Vagina (tissue), 2 donors: ENCODE measurements around the gene NKAIN4. TPM values are rescaled to one million over a fixed set of nuclear protein-coding genes. Genes with fewer than 3 reads are reported as not detected.

Experiments
- DNase-seq, 2 donors: peaks; one replicate each; pipeline ENCODE4 v3.0.0-alpha.2; 2017; ENCODE audit errors: extremely low spot score in 2 of 2
- H3K27ac ChIP-seq: fragments of 200-600 bp; sonication (generic); one replicate; pipeline ENCODE4 v1.5.1; 2019
- H3K27me3 ChIP-seq: fragments of 200-600 bp; sonication (generic); one replicate; pipeline ENCODE4 v1.5.1; 2019
- H3K36me3 ChIP-seq, 2 donors: fragments of 200-600 bp; sonication (generic); one replicate each; pipeline ENCODE4 v1.5.1; 2017 to 2019
- H3K4me1 ChIP-seq: fragments of 200-600 bp; sonication (generic); one replicate; pipeline ENCODE4 v1.5.1; 2019
- H3K4me3 ChIP-seq, 2 donors: fragments of 200-600 bp; sonication (generic); 1 replicate in 1 of 2; 2 replicates in 1 of 2; pipeline ENCODE4 v1.5.1; 2016 to 2019
- H3K9me3 ChIP-seq: fragments of 200-600 bp; sonication (generic); one replicate; pipeline ENCODE4 v1.5.1; 2019
- CTCF ChIP-seq, 3 experiments: fragments of 450-650 bp in 2 of 3; fragments of 200-600 bp in 1 of 3; sonication (generic) in 1 of 3; IDR thresholded peaks; one replicate each; pipeline ENCODE4 v1.5.1; 2017 to 2019; ENCODE audit warnings: antibody characterized with exemption in 3 of 3, mild to moderate bottlenecking in 2 of 3, moderate library complexity in 2 of 3
- POLR2A ChIP-seq, 2 donors: fragments of 450-650 bp; IDR thresholded peaks; one replicate each; pipeline ENCODE4 v1.6.1; 2017; ENCODE audit warnings: antibody characterized with exemption in 2 of 2, mild to moderate bottlenecking in 2 of 2, moderate library complexity in 2 of 2
- POLR2AphosphoS5 ChIP-seq, 2 donors: sonication (generic); formaldehyde crosslinking; IDR thresholded peaks; one replicate each; pipeline ENCODE4 v1.9.0; 2017; ENCODE audit warnings: antibody characterized with exemption in 2 of 2, mild to moderate bottlenecking in 2 of 2, low read depth in 1 of 2; ENCODE audit not compliant: insufficient read depth in 1 of 2
- intact Hi-C: fragments of 100-400 bp; cut with DNase I; formaldehyde crosslinking; loops from one replicate; pipeline ENCODE4 v1.15.1; 2023
- total RNA-seq: library from RNA; depleted of rRNA; stranded (reverse); fragments of >200 nt; gene quantifications from one replicate; pipeline ENCODE4 v1.2.3, GENCODE V29; 2016

The NKAIN4 gene
- total RNA-seq, 1 donor from 2014 or later: not detected

DNA sequence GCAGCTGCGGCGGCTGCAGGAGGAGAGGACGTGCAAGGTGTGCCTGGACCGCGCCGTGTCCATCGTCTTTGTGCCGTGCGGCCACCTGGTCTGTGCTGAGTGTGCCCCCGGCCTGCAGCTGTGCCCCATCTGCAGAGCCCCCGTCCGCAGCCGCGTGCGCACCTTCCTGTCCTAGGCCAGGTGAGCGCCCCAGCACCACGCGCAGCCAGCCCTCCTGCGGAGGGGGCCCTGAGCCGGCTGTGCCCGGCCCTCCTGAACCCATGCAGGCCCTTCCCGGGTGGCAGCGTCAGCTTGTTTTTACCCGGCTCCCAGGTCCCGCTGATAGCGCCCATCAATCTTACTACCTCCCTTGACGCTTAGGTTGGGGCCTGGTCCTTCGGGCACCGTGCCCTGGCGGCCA is 14.8 kb downstream of the NKAIN4 start:
- Histone ChIP-seq H3K27ac (no peak overlapping the region), H3K36me3 (no peaks in the 10 kb centered on the region), H3K9me3 (no peaks in the 10 kb centered on the region), H3K4me1 (no peaks in the 10 kb centered on the region), H3K27me3 (no peaks in the 10 kb centered on the region), H3K4me3 (no peak overlapping the region)
- TF ChIP-seq CTCF (IDR thresholded peaks at IDR 0.05) (no peak), POLR2A (IDR thresholded peaks at IDR 0.05) (no peak), POLR2AphosphoS5 (IDR thresholded peaks at IDR 0.05; ENCODE audit: insufficient read depth in 1 of 2, low read depth in 1 of 2) (no peak)
- intact Hi-C loops: no loop called here
- no peak for DNase-seq

DNA sequence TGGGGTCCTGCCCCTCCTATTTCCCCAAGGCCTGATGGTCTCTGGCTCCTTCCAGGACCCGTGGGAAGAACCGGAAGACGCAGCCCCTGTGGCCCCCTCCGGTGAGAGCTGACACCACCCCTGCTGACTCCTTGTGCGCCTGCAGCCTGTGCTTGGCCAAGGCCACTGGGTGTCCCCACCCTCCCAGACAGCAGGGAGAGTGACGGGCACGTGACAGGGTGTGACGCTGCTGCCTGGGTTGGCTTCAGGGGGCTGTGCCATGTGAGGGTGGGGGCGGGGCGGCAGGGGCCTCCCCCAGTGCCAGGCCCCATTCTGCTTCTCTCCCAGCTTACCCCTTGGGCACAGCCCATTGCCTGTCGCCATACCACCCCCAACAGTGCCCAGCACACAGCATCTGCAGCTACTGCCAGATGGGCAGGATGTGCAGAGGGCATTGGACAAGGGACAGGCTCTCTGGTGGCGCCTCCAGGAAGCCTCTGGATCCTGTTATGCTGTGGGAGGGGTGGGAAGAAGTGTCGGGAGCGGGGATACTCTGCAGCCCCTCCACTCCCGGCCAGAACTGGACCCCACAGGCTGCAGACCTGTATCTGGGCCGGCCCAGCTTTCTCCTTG is 15.6 kb downstream of the NKAIN4 start:
- intact Hi-C loops: no loop called here
- no peak overlapping the region for H3K4me3 ChIP-seq
- TF ChIP-seq POLR2A (IDR thresholded peaks at IDR 0.05) (no peak), POLR2AphosphoS5 (IDR thresholded peaks at IDR 0.05; ENCODE audit: insufficient read depth in 1 of 2, low read depth in 1 of 2) (no peak), CTCF (IDR thresholded peaks at IDR 0.05) (no peak)
- H3K27ac ChIP-seq: no peak overlapping the region
- H3K36me3 ChIP-seq: no peaks in the 10 kb centered on the region
- H3K9me3 ChIP-seq: no peaks in the 10 kb centered on the region
- no peak for DNase-seq
- H3K27me3 ChIP-seq: no peaks in the 10 kb centered on the region
- H3K4me1 ChIP-seq: no peaks in the 10 kb centered on the region

GRCh38 chr20:63238031-63238430 is 16.2 kb downstream of the NKAIN4 start:
- DNase-seq: no peak
- no peaks in the 10 kb centered on the region for H3K9me3 ChIP-seq
- H3K36me3 ChIP-seq: no peaks in the 10 kb centered on the region
- H3K4me3 ChIP-seq: no peak overlapping the region
- intact Hi-C loops: no loop called here
- H3K4me1 ChIP-seq: no peaks in the 10 kb centered on the region
- H3K27me3 ChIP-seq: no peaks in the 10 kb centered on the region
- TF ChIP-seq POLR2A (IDR thresholded peaks at IDR 0.05): no peak
- no peak overlapping the region for H3K27ac ChIP-seq

DNA sequence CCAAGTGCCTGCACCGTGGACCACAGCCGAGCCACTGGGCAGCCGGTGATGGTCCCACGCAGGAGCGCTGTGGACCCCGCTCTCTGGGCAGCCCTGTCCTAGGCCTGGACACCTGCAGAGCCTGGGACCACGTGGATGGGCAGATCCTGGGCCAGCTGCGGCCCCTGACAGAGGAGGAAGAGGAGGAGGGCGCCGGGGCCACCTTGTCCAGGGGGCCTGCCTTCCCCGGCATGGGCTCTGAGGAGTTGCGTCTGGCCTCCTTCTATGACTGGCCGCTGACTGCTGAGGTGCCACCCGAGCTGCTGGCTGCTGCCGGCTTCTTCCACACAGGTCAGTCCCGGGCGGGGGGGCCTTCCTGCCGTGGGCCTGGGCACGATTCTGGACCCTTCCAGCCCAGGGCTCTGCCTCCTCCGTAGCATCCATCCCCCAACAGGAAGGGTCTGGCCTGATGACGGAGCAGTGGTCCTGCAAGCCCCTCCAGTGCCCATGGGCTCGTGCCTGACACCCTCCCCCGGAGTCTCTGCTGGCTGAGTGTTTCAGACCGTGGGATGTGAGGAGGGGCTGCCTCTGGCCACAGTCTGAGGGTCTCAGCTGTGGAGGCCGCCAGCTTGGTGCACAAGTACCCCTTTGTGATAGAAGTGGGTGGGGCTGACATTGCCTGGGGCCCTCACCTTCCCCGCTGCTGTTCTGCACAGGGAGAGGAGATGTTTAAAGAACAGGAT is 18.0 kb downstream of the NKAIN4 start:
- no peak for DNase-seq
- intact Hi-C loops: no loop called here
- no peak overlapping the region for H3K27ac ChIP-seq
- no peaks in the 10 kb centered on the region for H3K36me3 ChIP-seq
- H3K27me3 ChIP-seq: no peaks in the 10 kb centered on the region
- no peak overlapping the region for H3K4me3 ChIP-seq
- TF ChIP-seq CTCF (IDR thresholded peaks at IDR 0.05): no peak
- no peak for TF ChIP-seq POLR2A (IDR thresholded peaks at IDR 0.05)
- no peak for TF ChIP-seq POLR2AphosphoS5 (IDR thresholded peaks at IDR 0.05; ENCODE audit: insufficient read depth in 1 of 2, low read depth in 1 of 2)
- no peaks in the 10 kb centered on the region for H3K4me1 ChIP-seq
- H3K9me3 ChIP-seq: no peaks in the 10 kb centered on the region

- TF ChIP-seq POLR2AphosphoS5 (IDR thresholded peaks at IDR 0.05; ENCODE audit: insufficient read depth in 1 of 2, low read depth in 1 of 2) (no peak), POLR2A (IDR thresholded peaks at IDR 0.05) (no peak), CTCF (IDR thresholded peaks at IDR 0.05) (no peak)
- no peaks in the 10 kb centered on the region for H3K4me1 ChIP-seq
- H3K9me3 ChIP-seq: no peaks in the 10 kb centered on the region
- no peak for DNase-seq
- H3K27me3 ChIP-seq: no peaks in the 10 kb centered on the region
- H3K27ac ChIP-seq: no peak within 1 kb of the TSS
- H3K36me3 ChIP-seq: no peaks in the 10 kb centered on the region
- H3K4me3 ChIP-seq: no peak within 1 kb of the TSS
- intact Hi-C loops: no loop called here
These were observed 18.8 kb downstream of the NKAIN4 start, which contains the start of gene BIRC7 for GRCh38 chr20:63235399-63235983. BIRC7 (plus strand) TSS chr20:63235905; CDS start chr20:63236097, 192 bp downstream.
